Keratinocyte (primary cell): Measurements from ENCODE around the gene NDUFS1.
"Not testable (repeated sequence)": the region's sequence is repeated elsewhere in the genome, so short reads cannot be mapped to it uniquely, and the experiment has no call there.

Source experiments
- EZH2 ChIP-seq: IDR thresholded peaks from one replicate; pipeline ENCODE4 v1.6.1; 2012; ENCODE audit warnings: inconsistent platforms, mild to moderate bottlenecking, low read length, moderate library complexity
- TF ChIP-seq, protein P1 (sequence below), 3 experiments: IDR thresholded peaks in 1 of 3; conservative IDR thresholded peaks in 1 of 3; optimal IDR thresholded peaks in 1 of 3; 2 replicates in 2 of 3; 3 replicates in 1 of 3; pipeline versions ENCODE3 to v1.5.1; 2011; ENCODE audit warnings: low read length in 3 of 3, mild to moderate bottlenecking in 3 of 3, moderate library complexity in 2 of 3, control low read depth in 1 of 3, inconsistent platforms in 1 of 3; ENCODE audit not compliant: insufficient read depth in 2 of 3; ENCODE audit errors: extremely low read depth in 1 of 3

DNA sequence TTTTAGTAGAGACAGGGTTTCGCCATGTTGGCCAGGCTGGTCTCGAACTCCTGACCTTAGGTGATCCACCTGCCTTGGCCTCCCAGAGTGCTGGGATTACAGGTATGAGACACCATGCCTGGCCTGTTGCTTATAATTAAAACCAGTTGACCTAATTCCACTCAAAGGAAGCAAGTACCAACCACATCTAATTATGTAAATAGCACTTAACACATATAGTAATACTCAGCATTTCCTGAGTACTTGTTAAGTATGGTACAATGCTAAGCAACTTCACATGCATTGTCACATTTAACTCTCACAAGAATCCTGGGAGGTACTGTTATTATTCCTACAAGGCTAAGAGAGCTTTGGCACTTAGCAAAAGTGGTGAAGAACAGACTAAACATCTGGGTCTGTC lies 48.1 kb upstream of the NDUFS1 start:
- TF ChIP-seq, protein P1, sequence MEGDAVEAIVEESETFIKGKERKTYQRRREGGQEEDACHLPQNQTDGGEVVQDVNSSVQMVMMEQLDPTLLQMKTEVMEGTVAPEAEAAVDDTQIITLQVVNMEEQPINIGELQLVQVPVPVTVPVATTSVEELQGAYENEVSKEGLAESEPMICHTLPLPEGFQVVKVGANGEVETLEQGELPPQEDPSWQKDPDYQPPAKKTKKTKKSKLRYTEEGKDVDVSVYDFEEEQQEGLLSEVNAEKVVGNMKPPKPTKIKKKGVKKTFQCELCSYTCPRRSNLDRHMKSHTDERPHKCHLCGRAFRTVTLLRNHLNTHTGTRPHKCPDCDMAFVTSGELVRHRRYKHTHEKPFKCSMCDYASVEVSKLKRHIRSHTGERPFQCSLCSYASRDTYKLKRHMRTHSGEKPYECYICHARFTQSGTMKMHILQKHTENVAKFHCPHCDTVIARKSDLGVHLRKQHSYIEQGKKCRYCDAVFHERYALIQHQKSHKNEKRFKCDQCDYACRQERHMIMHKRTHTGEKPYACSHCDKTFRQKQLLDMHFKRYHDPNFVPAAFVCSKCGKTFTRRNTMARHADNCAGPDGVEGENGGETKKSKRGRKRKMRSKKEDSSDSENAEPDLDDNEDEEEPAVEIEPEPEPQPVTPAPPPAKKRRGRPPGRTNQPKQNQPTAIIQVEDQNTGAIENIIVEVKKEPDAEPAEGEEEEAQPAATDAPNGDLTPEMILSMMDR (optimal IDR thresholded peaks at IDR 0.05 in 1 of 3, IDR thresholded peaks at IDR 0.05 in 1 of 3, conservative IDR thresholded peaks at IDR 0.05 in 1 of 3; ENCODE audit: extremely low read depth in 1 of 3, insufficient read depth in 2 of 3, low read length in 3 of 3) = not testable (repeated sequence)
- not testable (repeated sequence) for TF ChIP-seq EZH2
